Lower leg skin (tissue), 3 donors: Measurements from ENCODE around the gene RNF138.

ENCODE experiments used
- POLR2A ChIP-seq, 2 donors: fragments of 450-650 bp; IDR thresholded peaks; one replicate each; pipeline ENCODE4 v1.6.1; 2016 to 2017; ENCODE audit warnings: antibody characterized with exemption in 2 of 2, mild to moderate bottlenecking in 1 of 2, moderate library complexity in 1 of 2
- TF ChIP-seq, protein P1 (sequence below), 3 donors: fragments of 450-650 bp; IDR thresholded peaks; one replicate each; pipeline ENCODE4 v1.5.1; 2016; ENCODE audit warnings: antibody characterized with exemption in 3 of 3, mild to moderate bottlenecking in 3 of 3, moderate library complexity in 2 of 3

DNA sequence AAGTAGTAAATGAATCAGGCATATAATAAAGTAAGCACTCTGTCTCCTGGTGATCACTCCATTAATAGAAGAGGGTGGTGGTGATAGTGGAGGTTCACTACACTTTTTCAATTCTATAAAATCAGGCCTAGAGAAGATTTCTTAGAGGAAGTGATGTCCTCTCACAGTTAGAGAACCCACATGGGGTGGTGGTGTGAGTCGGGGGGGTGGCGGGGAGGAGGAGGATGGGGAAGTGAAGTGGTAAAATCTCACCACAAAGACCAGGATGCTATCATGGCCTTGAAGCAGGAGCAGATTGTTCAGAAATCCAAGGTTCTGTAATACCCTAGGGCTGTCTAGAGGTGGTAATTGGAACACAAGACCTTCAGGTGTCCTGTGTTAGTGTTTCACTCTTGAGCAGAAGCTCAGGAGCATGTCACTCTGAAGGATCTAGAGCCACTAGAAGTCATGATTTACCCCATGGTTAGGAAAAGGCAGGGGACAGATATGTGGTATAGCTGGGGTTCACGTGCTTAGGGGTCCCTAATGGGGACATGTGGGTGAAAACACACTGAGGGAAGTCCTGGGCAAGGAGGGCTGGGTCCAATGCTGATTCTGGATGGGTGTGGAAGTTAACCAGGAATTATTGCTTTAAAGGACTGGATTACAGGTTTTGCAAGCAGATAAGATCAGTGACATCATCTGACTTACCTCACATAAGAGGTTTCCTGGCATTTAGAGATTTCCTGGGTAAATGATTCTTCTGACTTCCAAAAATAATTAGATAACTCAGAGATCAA lies 42.1 kb upstream of the RNF138 start:
- TF ChIP-seq, protein P1, sequence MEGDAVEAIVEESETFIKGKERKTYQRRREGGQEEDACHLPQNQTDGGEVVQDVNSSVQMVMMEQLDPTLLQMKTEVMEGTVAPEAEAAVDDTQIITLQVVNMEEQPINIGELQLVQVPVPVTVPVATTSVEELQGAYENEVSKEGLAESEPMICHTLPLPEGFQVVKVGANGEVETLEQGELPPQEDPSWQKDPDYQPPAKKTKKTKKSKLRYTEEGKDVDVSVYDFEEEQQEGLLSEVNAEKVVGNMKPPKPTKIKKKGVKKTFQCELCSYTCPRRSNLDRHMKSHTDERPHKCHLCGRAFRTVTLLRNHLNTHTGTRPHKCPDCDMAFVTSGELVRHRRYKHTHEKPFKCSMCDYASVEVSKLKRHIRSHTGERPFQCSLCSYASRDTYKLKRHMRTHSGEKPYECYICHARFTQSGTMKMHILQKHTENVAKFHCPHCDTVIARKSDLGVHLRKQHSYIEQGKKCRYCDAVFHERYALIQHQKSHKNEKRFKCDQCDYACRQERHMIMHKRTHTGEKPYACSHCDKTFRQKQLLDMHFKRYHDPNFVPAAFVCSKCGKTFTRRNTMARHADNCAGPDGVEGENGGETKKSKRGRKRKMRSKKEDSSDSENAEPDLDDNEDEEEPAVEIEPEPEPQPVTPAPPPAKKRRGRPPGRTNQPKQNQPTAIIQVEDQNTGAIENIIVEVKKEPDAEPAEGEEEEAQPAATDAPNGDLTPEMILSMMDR (IDR thresholded peaks at IDR 0.05) = no peak
- no peak for TF ChIP-seq POLR2A (IDR thresholded peaks at IDR 0.05)
